GM19239 (cell line): ENCODE results near the gene CCDC186.

Experiments
- DNase-seq: peaks from one replicate; pipeline ENCODE4 v3.0.0; 2011; ENCODE audit warnings: low spot score; ENCODE audit not compliant: insufficient read length
- FAIRE-seq: peaks from 2 replicates; lab custom pipeline; 2011; peaks lifted over from hg19 to GRCh38; lab: Jason Lieb, UNC

The CCDC186 gene

DNA sequence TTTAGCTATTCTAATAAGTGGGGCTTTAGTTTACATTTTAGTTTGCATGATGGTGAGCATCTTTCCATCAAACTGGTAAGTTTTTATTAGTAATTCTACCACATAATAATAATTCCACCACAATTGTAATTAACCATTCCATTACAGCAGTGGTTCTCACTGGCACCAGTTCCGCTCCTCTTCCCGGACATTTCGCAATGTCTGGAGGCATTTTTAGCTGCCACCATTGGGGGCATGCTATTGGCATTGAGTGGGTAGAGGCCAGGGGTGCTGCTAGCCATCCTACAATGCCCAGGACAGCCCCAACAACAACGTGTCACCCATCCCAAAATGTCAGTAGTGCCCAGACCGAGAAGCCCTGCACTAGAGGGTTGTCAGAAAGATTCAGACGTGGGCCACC, 98.9 kb downstream of the CCDC186 start:
- no peak for FAIRE-seq
- DNase-seq = no peak

- FAIRE-seq (peak; percentile 90), DNase-seq (peak; percentile 14)
Observed at GRCh38 chr10:114073395-114074186, 100.4 kb downstream of the CCDC186 start.

GRCh38 chr10:114071178-114071577, 102.8 kb downstream of the CCDC186 start:
- DNase-seq (no peak), FAIRE-seq (peak; percentile 86)
